ENCODE measurements around the gene GPS1.

GPS1 gene

GRCh38 chr17:82014971-82015310, 36.8 kb upstream of the GPS1 start:
- DNase-seq = no peak

GRCh38 chr17:82015311-82015971, 36.3 kb upstream of the GPS1 start:
- DNase-seq = no peak

DNA sequence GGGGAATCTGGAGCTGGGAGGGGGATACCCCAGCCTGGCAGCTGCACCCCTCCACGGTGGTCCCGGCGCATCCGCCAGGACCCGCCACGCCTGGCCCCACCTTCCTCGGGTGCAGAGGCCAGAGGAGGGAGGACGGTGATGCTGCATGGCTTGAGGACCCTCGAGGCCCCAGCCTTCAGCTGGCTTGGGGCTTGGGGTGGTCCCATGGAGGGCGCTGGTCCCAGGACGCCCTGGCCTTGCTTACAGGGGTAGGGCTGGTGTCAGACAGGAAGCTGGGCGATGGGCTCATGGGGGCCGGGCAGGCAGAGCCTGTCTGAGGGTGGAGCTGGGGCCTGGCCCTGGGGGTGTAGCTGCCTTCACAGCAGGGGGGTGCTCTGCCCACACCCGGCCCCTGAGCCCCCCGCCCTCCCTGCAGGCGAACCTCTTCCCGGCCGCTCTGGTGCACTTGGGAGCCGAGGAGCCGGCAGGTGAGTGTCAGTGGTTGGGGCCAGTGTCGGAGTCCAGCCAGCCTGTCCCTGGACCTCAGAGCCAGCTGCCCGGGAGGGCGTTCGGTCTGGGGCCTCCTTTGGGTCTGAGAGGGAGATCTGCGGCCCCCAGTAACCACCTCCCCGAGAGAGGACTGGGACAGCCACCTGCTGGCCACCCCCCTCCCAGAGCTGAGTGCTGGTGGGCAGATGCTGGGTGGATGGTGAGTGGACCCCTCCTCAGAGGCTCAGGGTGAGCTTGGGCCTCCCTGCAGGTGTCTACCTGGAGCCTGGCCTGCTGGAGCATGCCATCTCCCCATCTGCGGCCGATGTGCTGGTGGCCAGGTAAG, 35.4 kb upstream of the GPS1 start:
- no peak for DNase-seq

DNA sequence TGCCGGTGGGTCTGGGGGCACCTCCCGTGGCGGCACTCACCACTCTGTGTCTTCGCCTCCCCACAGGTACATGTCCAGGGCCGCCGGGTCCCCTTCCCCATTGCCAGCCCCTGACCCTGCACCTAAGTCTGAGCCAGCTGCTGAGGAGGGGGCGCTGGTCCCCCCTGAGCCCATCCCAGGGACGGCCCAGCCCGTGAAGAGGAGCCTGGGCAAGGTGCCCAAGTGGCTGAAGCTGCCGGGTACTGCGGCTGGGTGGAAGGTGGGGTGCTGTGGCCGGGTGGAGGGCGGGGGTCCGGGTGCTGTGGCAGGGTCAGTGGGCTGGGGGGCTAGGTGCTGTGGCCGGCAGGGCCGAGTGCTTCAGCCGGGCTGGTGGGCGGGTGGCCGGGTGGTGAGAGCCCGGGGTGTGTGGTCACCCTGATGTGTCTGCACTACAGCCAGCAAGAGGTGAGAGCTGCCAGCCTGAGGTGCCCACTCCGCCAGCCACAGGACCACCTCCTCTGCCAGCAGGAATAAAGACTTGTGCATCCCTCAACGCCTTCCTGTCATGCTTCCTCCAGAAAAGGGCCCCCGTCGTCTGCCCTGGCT, 34.7 kb upstream of the GPS1 start:
- DNase-seq = no peak

DNA sequence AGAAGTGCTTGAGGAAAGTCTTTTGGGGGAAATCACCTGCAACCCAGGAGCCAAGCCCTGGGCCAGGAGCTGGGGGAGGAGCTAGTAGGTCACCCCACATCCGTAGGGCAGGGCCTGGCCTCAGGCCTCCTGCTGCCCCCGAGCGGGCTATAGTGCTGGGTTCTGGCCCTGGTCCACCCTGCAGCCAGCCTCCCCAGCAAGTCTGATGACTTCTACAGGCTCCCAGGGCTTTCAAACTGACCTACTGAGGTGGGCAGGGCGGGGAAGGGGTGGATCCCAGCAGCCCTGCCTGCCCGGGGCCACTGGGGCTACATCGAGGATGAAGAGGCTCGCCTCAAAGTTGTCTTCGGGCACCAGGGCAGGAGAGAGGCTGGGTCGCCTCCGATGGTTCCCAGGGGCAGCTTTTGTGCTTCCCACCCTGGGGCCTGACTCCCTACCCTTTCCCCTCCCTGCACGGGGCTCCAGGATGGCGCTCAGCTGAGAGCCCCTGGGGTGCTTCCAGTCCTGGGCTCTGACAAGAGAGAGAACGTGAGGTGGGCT, 34.0 kb upstream of the GPS1 start:
- no peak for DNase-seq

GRCh38 chr17:82018152-82018988, 33.3 kb upstream of the GPS1 start:
- no peak for DNase-seq

- no peak for DNase-seq
Observed at GRCh38 chr17:82018989-82019689, 32.6 kb upstream of the GPS1 start.

DNA sequence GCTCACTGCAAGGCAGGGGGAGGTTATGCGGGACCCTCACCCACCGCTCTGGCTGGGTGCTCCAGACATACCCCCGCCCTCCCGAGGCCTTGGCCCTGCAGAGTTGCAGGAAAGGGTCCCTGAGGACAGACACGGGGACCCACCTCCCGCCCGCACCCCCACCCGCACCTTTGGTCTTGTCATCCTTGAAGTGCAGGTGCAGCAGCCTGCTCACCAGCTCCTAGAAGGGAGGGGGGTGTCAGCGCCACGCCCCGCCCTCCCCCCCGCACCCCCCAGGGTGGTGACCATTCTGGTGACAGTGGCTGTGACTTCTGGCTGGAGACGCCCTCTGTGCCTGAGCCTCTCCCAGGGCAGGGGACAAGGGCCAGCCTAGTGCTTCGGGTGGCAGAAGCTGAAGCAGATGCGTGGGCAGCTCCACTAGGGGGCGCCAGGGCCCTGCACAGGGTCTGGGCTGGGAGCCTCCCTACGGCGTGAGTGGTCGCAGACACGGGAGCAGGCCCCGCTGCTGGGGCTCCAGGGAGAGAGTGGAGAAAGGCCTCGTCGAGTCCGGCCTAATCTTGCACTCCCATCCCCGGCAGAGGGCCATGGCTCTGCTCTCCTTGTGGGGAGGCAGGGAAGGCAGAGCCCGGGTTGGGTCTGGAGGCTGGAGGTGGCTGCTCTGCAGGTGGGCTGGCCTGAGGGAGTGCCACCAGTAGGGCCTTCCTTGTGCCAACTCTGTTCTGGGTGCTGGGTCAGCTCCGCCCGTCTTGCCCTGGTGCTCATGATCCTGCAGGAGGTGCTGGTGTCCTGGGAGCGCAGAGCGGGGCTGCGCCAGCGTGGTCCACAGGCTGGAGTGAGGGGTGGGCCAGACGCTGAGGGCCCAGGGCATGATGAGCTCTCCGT, 31.8 kb upstream of the GPS1 start:
- DNase-seq = no peak

DNA sequence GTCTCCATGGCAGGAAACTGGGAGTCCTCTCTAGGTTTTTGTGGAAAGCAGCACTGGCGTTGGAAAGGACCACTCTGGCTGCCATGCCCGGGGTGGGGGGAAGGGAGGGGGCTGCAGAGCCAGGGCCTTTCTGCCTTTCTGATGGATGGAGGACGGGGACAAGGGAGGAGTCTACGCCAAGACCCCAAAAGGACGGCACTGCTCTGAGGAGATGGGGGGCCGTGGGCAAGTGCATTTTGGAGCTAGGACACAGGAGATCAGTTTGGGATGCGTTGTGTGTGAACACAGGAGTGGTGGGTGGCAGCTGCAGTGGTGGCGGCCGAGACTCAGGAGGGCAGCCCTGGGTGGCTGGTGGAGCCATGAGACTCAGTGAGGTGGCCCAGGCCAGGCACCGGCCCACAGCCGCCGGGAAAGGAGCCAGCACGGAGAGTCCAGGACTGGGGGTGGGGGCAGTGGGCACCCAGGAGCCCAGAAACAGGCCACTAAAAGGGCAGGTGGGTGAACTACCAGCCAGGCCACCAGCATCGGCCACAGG, 31.1 kb upstream of the GPS1 start:
- DNase-seq = no peak

GRCh38 chr17:82021107-82021899, 30.4 kb upstream of the GPS1 start:
- DNase-seq = peak; percentile 36 to 75

DNA sequence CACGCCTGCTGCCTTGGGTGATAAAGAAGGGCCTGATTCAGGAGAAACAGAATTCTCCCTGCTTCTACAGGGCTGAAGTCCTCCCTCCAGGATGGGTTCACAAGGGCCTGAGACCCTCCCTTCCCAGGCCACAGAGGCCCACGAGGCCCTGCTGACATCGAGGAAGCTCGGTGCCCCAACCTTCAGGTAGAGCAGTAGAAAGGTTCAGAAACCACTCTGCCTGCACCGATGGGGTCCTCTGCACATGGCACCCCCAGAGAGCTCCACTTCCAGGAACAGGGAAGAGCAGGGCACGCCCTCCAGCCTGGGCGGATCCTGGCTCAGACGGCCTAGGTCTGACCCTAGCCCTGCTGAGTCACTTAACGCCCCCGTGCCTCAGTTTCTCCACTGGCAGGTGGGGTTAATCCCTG, 29.8 kb upstream of the GPS1 start:
- DNase-seq = no peak

DNA sequence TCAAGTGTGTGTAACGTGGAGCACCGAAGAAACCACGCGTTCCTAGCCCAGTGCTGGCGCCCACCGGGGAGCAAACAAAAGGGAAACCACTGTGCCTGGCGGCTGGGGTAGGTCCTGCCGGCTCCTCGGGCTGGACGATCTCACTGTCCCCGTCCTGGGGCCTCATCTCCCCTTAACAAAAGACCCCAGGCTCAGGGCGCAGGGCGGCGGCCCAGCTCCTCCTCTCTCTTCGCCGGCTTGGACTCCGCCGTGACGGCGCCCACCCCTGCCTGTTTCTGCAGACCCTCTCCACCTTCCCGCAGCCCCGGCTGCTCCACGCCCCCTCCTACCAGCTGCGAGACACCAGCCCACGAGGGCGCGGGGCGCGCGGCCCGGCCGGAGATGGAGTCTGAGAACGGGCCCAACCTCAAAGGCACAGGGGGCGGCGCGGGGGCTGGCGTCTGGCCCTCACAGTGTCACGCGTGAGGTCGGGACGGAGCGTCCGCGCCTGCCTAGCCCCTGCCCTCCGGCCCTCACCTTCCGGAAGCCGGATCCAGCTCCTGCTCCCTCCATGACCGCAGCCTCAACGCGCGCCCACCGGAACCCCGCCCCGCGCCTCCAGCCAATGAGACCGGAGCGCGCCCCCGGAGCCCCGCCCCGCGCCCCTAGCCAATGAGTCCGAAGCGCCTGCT, 29.3 kb upstream of the GPS1 start, which contains the start of gene CENPX:
Gene CENPX, minus strand, starts transcription at position 569 of the 671 bp plus-strand sequence. Its CDS starts 17 bp downstream, at position 552.
- DNase-seq = no peak

DNA sequence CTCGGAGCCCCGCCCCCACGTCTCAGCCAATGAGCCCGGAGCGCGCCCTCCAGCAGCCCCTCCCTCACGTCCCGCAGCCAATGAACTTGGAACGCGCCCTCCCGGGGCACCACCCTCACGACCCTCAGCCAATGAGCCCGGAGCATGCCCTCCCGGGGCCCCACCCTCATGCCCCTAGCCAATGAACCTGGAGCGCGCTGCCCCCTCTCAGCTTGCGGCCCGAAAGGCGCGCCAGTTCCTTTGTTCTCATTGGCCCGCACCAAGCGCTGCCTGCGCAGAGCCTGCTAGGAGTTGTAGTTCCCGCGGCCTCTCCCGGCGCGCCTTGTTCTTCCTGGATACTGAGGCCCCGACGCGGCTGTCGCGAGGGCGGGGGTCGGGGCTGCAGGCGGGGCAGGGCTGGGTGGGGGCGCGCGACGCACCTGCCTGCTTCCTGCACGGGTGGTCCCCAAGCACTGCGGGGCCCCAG, 28.7 kb upstream of the GPS1 start, which contains the start of gene LRRC45:
Gene LRRC45, plus strand, starts transcription at position 325 of the 466 bp plus-strand sequence. CDS start 339 bp downstream, outside the sequence.
- DNase-seq = peak; percentile 99 to 100

DNA sequence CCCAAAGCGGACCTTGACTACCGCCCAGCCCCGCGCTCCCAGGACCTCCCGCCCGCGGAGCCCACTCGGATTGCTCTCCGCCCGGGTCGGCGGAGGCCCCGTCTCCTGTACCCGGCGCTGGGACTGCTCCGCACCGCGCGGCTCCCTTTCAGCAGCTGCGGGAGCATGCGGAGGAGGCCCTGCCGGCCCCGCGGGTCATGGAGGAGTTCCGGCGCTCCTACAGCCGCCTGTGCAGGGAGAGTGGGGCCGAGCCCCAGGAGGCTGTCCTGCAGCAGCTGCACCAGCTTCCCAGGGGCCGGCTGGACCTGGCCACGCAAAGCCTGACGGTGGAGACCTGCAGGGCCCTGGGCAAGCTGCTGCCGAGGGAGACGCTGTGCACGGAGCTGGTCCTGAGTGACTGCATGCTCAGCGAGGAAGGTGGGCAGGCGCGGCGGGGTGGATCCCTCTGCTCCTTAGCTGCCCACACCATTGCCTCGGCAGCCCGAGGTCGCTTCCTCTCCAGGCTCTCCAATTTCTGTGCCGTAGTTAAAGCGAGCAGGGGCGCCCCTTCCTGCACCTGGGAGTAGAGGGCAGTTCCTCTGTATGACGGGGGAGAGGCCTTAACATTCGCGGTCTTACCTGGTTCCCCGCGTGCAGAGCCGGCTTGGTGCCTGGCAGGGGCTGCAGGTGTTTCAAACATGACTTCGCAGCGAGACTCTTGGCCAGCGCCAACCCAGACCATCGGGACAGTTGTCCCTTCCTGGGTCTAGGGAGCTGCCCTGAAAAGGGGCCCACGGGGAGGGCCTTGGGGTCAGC, 28.1 kb upstream of the GPS1 start:
- DNase-seq = no peak

DNA sequence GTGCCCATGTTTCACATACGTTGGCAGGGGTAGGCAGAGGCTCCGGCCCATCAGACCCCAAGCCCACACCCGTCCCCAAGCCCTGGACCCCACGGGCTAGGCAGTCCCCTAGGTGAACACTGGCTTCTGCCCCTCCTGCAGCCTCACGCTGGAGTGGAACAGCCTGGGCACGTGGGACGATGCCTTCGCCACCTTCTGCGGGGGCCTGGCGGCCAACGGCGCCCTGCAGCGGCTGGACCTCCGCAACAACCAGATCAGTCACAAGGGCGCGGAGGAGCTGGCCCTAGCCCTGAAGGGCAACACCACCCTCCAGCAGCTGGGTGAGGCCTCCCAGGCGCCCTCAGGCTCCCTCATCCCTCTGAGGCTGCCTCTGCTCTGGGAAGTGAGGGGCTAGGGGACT, 26.8 kb upstream of the GPS1 start:
- DNase-seq = no peak

GRCh38 chr17:82025401-82026107, 26.1 kb upstream of the GPS1 start:
- no peak for DNase-seq

DNA sequence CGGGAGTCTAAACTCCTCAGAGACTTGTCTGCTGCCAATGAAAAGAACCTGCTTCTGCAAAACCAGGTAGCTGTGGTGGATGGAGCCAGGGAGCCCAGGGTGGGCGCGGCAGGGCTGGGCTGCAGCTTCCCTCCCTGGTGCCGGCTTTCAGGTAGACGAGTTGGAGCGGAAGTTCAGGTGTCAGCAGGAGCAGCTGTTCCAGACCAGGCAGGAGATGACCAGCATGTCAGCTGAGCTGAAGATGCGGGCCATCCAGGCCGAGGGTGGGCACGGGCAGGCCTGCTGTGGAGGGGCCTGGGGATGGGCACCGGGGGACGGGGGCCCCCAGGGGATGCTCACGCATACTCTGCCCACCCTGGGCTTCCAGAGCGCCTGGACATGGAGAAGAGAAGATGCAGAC, 23.5 kb upstream of the GPS1 start:
- DNase-seq = no peak

DNA sequence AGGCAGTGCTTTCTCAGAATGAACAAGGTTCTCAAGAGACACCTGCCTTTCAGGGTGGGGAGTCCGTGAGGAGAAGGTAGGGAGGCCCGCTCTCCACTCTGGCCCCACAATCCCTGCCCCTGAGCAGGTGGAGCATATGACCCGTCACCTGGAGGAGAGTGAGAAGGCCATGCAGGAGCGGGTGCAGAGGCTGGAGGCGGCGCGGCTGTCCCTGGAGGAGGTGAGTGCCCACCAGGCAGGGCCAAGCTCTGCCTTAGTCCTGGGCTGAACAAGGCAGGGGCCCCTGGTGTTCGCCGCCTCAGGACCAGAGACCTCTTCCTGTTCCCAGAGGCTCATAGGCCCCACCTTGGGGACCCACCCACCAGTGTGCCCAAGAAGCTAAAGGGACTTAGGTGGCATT, 22.7 kb upstream of the GPS1 start:
- no peak for DNase-seq

Measured in hippocampal formation (tissue), 2 donors.